DOHH2 (cell line): Measurements from ENCODE around the gene SNCAIP.

Experiments used
- EZH2phosphoT487 ChIP-seq: fragments of 200-600 bp; sonication (generic); IDR thresholded peaks from 2 replicates; pipeline ENCODE4 v1.6.1; 2017; ENCODE audit warnings: borderline replicate concordance, mild to moderate bottlenecking, antibody characterized with exemption, low read length, moderate library complexity, mixed read lengths
- TF ChIP-seq, protein P1 (sequence below): fragments of 200-600 bp; sonication (generic); IDR thresholded peaks from one replicate; pipeline ENCODE4 v1.5.1; 2014; ENCODE audit warnings: antibody characterized with exemption, mild to moderate bottlenecking, low read depth, low read length; ENCODE audit not compliant: poor library complexity, severe bottlenecking

GRCh38 chr5:122311497-122311960, 508 bp upstream of the SNCAIP start:
- TF ChIP-seq, protein P1, sequence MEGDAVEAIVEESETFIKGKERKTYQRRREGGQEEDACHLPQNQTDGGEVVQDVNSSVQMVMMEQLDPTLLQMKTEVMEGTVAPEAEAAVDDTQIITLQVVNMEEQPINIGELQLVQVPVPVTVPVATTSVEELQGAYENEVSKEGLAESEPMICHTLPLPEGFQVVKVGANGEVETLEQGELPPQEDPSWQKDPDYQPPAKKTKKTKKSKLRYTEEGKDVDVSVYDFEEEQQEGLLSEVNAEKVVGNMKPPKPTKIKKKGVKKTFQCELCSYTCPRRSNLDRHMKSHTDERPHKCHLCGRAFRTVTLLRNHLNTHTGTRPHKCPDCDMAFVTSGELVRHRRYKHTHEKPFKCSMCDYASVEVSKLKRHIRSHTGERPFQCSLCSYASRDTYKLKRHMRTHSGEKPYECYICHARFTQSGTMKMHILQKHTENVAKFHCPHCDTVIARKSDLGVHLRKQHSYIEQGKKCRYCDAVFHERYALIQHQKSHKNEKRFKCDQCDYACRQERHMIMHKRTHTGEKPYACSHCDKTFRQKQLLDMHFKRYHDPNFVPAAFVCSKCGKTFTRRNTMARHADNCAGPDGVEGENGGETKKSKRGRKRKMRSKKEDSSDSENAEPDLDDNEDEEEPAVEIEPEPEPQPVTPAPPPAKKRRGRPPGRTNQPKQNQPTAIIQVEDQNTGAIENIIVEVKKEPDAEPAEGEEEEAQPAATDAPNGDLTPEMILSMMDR: no peak
- no peak for TF ChIP-seq EZH2phosphoT487
